PC-3 (cell line): Measurements from ENCODE around the gene ATG7. TPM values are rescaled to one million over a fixed set of nuclear protein-coding genes. Genes with fewer than 3 reads are reported as not detected.

Experiments used
- ATAC-seq: fragments of 200-7000 bp; cut with Tn5 transposase; 2 replicates; pipeline ENCODE4 v1.9.1; 2020; ENCODE audit warnings: mild to moderate bottlenecking, moderate library complexity
- BruUV-seq: library from RNA; stranded (reverse); fragments of 400-500 nt; replicated peaks from 2 replicates; lab custom pipeline; 2021; lab: Mats Ljungman, UMichigan
- CTCF ChIA-PET: fragments of 300-600 bp; sonication (Branson Sonifier 250); formaldehyde crosslinking; loops from one replicate; lab custom pipeline; 2022; ENCODE audit warnings: antibody characterized with exemption; lab: Charles Lee
- POLR2A ChIA-PET: fragments of 300-600 bp; sonication (Branson Sonifier 250); formaldehyde crosslinking; loops from one replicate; lab custom pipeline; 2022; ENCODE audit warnings: antibody characterized with exemption; ENCODE audit not compliant: unreplicated experiment; lab: Charles Lee
- DNase-seq: peaks from one replicate; pipeline ENCODE4 v3.0.0-alpha.2; 2015
- H2AFZ ChIP-seq: fragments of 300-600 bp; sonication (generic); 2 replicates; pipeline ENCODE4 v1.6.0; 2016; ENCODE audit warnings: antibody characterized with exemption, low read length
- H3F3A ChIP-seq: fragments of 300-600 bp; sonication (generic); one replicate; pipeline ENCODE4 v1.6.0; 2017; ENCODE audit warnings: antibody characterized with exemption, low read length, control low read depth, mild to moderate bottlenecking; ENCODE audit not compliant: unreplicated experiment
- H3K27ac ChIP-seq: fragments of 300-600 bp; sonication (generic); 2 replicates; pipeline ENCODE4 v1.5.1; 2016; ENCODE audit warnings: mild to moderate bottlenecking, low read length
- H3K27me3 ChIP-seq: fragments of 300-600 bp; sonication (generic); 2 replicates; pipeline ENCODE4 v1.6.1; 2016; ENCODE audit warnings: low read length, mixed read lengths
- H3K36me3 ChIP-seq: fragments of 300-600 bp; sonication (generic); 2 replicates; pipeline ENCODE4 v1.6.1; 2016; ENCODE audit warnings: low read depth, mixed run types, low read length, mixed read lengths
- H3K4me1 ChIP-seq: fragments of 300-600 bp; sonication (generic); 2 replicates; pipeline ENCODE4 v1.5.1; 2016; ENCODE audit warnings: low read length; ENCODE audit not compliant: insufficient read depth
- H3K4me2 ChIP-seq: fragments of 300-600 bp; sonication (generic); 2 replicates; pipeline ENCODE4 v1.6.0; 2016; ENCODE audit warnings: low read length
- H3K4me3 ChIP-seq: fragments of 300-600 bp; sonication (generic); 2 replicates; pipeline ENCODE4 v1.5.1; 2016; ENCODE audit warnings: mild to moderate bottlenecking, low read length, mixed read lengths
- H3K79me2 ChIP-seq: fragments of 300-600 bp; sonication (generic); 2 replicates; pipeline ENCODE4 v1.6.1; 2017; ENCODE audit warnings: low read length, mixed read lengths
- H3K9ac ChIP-seq: fragments of 300-600 bp; sonication (generic); 2 replicates; pipeline ENCODE4 v1.6.0; 2016; ENCODE audit warnings: mild to moderate bottlenecking, low read length
- H3K9me2 ChIP-seq: fragments of 300-600 bp; sonication (generic); replicated peaks from 2 replicates; pipeline ENCODE4 v1.6.1; 2016; ENCODE audit warnings: mixed run types, low read length, mixed read lengths
- H3K9me3 ChIP-seq: fragments of 300-600 bp; sonication (generic); 2 replicates; pipeline ENCODE4 v1.6.1; 2016; ENCODE audit warnings: low read length, mixed read lengths
- H4K20me1 ChIP-seq: fragments of 300-600 bp; sonication (generic); 2 replicates; pipeline ENCODE4 v1.6.1; 2016; ENCODE audit warnings: low read length, mixed read lengths
- CTCF ChIP-seq: fragments of 300-600 bp; sonication (generic); conservative IDR thresholded peaks from 2 replicates; pipeline ENCODE4 v1.5.1; 2017; ENCODE audit warnings: antibody characterized with exemption, low read depth, mild to moderate bottlenecking, low read length
- EZH2 ChIP-seq: fragments of 300-600 bp; sonication (generic); IDR thresholded peaks from one replicate; pipeline ENCODE4 v1.6.1; 2017; ENCODE audit warnings: antibody characterized with exemption, mild to moderate bottlenecking, low read length; ENCODE audit not compliant: unreplicated experiment
- EZH2phosphoT487 ChIP-seq: fragments of 300-600 bp; sonication (generic); IDR thresholded peaks from 2 replicates; pipeline ENCODE4 v1.6.1; 2018; ENCODE audit warnings: mild to moderate bottlenecking, antibody characterized with exemption, low read length, borderline replicate concordance
- intact Hi-C: fragments of 100-400 bp; cut with micrococcal nuclease; formaldehyde crosslinking; loops from 2 replicates; pipeline ENCODE4 v1.9.0; 2023
- total RNA-seq: library from RNA; depleted of rRNA; stranded (reverse); fragments of >200 nt; gene quantifications from 2 replicates; pipeline ENCODE4 v1.2.3, GENCODE V29; 2014

The ATG7 gene
- total RNA-seq, 1 experiment from 2014 or later, result 36.5 TPM

- H2AFZ ChIP-seq, result no peak overlapping the region
- no TSS peak for BruUV-seq
Observed at GRCh38 chr3:11447584-11448200, 175.5 kb downstream of the ATG7 start.

DNA sequence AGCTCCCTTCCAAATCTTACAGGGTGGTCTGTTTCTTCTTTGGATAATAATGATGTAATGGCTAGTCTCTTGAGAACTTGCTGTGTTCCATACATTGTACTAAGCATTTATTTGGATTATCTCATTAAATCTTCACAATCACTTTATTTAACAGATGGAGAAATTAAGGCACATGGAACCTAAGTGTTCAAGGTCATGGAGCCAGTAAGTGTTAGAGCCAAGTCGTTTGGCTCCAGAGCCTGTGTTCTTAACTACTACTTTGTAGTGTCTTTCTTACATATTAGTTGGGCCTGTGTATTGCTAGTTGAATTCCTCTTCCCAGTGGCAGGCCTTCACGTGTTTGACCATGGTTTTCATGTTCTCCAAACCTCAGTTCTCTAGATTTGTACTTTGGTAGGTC is 177.8 kb downstream of the ATG7 start:
- POLR2A ChIA-PET, result no interaction called here
- H3K4me1 ChIP-seq, result peaks cover 9% of the 10 kb centered on the region; the same call in 1 of the 2 replicates
- H3K9me3 ChIP-seq, result no peaks in the 10 kb centered on the region
- no peak overlapping the region for H3K4me3 ChIP-seq
- CTCF ChIA-PET, result no interaction called here
- H2AFZ ChIP-seq, result no peak overlapping the region
- BruUV-seq, result no TSS peak
- no peak for ATAC-seq
- no peak overlapping the region for H3K4me2 ChIP-seq
- H3K79me2 ChIP-seq, result no peaks in the 10 kb centered on the region
- H3K27me3 ChIP-seq, result no peaks in the 10 kb centered on the region
- TF ChIP-seq CTCF (no peak), EZH2phosphoT487 (no peak), EZH2 (no peak)
- H3K27ac ChIP-seq, result no peak overlapping the region
- H3K9me2 ChIP-seq, result no peaks in the 10 kb centered on the region
- H3K9ac ChIP-seq, result no peak overlapping the region
- H3K36me3 ChIP-seq, result 0 out of 2 replicates have a peak, but pooled peaks cover 5% of the 10 kb centered on the region
- DNase-seq, result no peak
- no peaks in the 10 kb centered on the region for H3F3A ChIP-seq
- H4K20me1 ChIP-seq, result no peaks in the 10 kb centered on the region
- intact Hi-C loops, result no loop called here

More at GRCh38 chr3:11447584-11448200, 175.5 kb downstream of the ATG7 start:
- no peak overlapping the region for H3K27ac ChIP-seq
- H3K4me1 ChIP-seq, result no peaks in the 10 kb centered on the region
- H3K79me2 ChIP-seq, result no peaks in the 10 kb centered on the region
- H3K4me2 ChIP-seq, result no peak overlapping the region
- no peaks in the 10 kb centered on the region for H3K9me3 ChIP-seq
- ATAC-seq (no peak), DNase-seq (no peak)
- no peaks in the 10 kb centered on the region for H3K27me3 ChIP-seq
- ChIA-PET CTCF (no interaction called here), POLR2A (no interaction called here)
- intact Hi-C loops, result no loop called here
- no peak for TF ChIP-seq EZH2
- no peak for TF ChIP-seq EZH2phosphoT487
- no peak for TF ChIP-seq CTCF
- no peak overlapping the region for H3K4me3 ChIP-seq
- no peak overlapping the region for H3K9ac ChIP-seq
- no peaks in the 10 kb centered on the region for H4K20me1 ChIP-seq
- no peaks in the 10 kb centered on the region for H3F3A ChIP-seq
- 0 out of 2 replicates have a peak, but pooled peaks cover 5% of the 10 kb centered on the region for H3K36me3 ChIP-seq
- H3K9me2 ChIP-seq, result no peaks in the 10 kb centered on the region

GRCh38 chr3:11452312-11452711 is 180.1 kb downstream of the ATG7 start:
- no peak for TF ChIP-seq EZH2
- no peak for TF ChIP-seq EZH2phosphoT487
- TF ChIP-seq CTCF, result no peak
- no peaks in the 10 kb centered on the region for H4K20me1 ChIP-seq
- no TSS peak for BruUV-seq
- H3F3A ChIP-seq, result no peaks in the 10 kb centered on the region
- H3K4me3 ChIP-seq, result no peak overlapping the region
- ChIA-PET CTCF (no interaction called here), POLR2A (no interaction called here)
- no peak for DNase-seq
- H3K9me2 ChIP-seq, result no peaks in the 10 kb centered on the region
- no peak overlapping the region for H2AFZ ChIP-seq
- no peaks in the 10 kb centered on the region for H3K27me3 ChIP-seq
- no peak overlapping the region for H3K9ac ChIP-seq
- H3K27ac ChIP-seq, result no peak overlapping the region
- no peak overlapping the region for H3K4me2 ChIP-seq
- no peaks in the 10 kb centered on the region for H3K9me3 ChIP-seq
- 0 out of 2 replicates have a peak, but pooled peaks cover 5% of the 10 kb centered on the region for H3K36me3 ChIP-seq
- ATAC-seq, result no peak
- H3K4me1 ChIP-seq, result peaks cover 9% of the 10 kb centered on the region; the same call in 1 of the 2 replicates
- no peaks in the 10 kb centered on the region for H3K79me2 ChIP-seq
- intact Hi-C loops, result no loop called here
